Mesendoderm (in vitro differentiated cells): ENCODE data around the gene TSBP1.
A peak's percentile ranks its signal among the peaks of the same experiment; 100 is the strongest.

Source experiments
- DNase-seq: peaks from one replicate; pipeline ENCODE4 v3.0.0; 2013
- H2AK5ac ChIP-seq: 2 replicates; pipeline ENCODE4 v1.6.1; 2013; ENCODE audit warnings: low read length, inconsistent platforms
- H2BK120ac ChIP-seq: 2 replicates; pipeline ENCODE4 v1.6.1; 2013; ENCODE audit warnings: low read depth, mild to moderate bottlenecking, low read length, moderate library complexity, mixed read lengths
- H2BK15ac ChIP-seq: replicated peaks from 2 replicates; pipeline ENCODE4 v1.6.1; 2013; ENCODE audit warnings: low read depth, mild to moderate bottlenecking, moderate library complexity
- H2BK5ac ChIP-seq: 2 replicates; pipeline ENCODE4 v1.6.1; 2013; ENCODE audit warnings: low read length, inconsistent platforms
- H3K18ac ChIP-seq: 2 replicates; pipeline ENCODE4 v1.6.1; 2013; ENCODE audit warnings: mild to moderate bottlenecking, low read length, mixed read lengths
- H3K23ac ChIP-seq: one replicate; pipeline ENCODE4 v1.6.1; 2013; ENCODE audit warnings: low read length
- H3K27ac ChIP-seq: 2 replicates; pipeline ENCODE4 v1.5.1; 2013; ENCODE audit warnings: low read depth, mild to moderate bottlenecking, inconsistent platforms, low read length, moderate library complexity
- H3K27me3 ChIP-seq: 2 replicates; pipeline ENCODE4 v1.6.1; 2013; ENCODE audit warnings: low read length, control low read depth, mild to moderate bottlenecking, inconsistent platforms; ENCODE audit not compliant: insufficient read depth, poor library complexity
- H3K36me3 ChIP-seq: 2 replicates; pipeline ENCODE4 v1.6.1; 2013; ENCODE audit warnings: low read length, inconsistent platforms; ENCODE audit not compliant: control insufficient read depth, insufficient read depth
- H3K4ac ChIP-seq: one replicate; pipeline ENCODE4 v1.6.1; 2013; ENCODE audit warnings: low read depth, mild to moderate bottlenecking, low read length, moderate library complexity
- H3K4me1 ChIP-seq: 2 replicates; pipeline ENCODE4 v1.6.1; 2013; ENCODE audit warnings: low read depth, low read length, inconsistent platforms; ENCODE audit not compliant: control insufficient read depth
- H3K4me2 ChIP-seq: 2 replicates; pipeline ENCODE4 v1.6.1; 2013; ENCODE audit warnings: low read length
- H3K4me3 ChIP-seq: 2 replicates; pipeline ENCODE4 v1.5.1; 2013; ENCODE audit warnings: mild to moderate bottlenecking, low read length
- H3K56ac ChIP-seq: one replicate; pipeline ENCODE4 v1.6.1; 2013; ENCODE audit warnings: low read length
- H3K79me1 ChIP-seq: 2 replicates; pipeline ENCODE4 v1.6.1; 2013; ENCODE audit warnings: low read length, inconsistent platforms
- H3K79me2 ChIP-seq: 2 replicates; pipeline ENCODE4 v1.6.1; 2013; ENCODE audit warnings: mild to moderate bottlenecking, low read length; ENCODE audit not compliant: control insufficient read depth, insufficient read depth
- H3K9ac ChIP-seq: 2 replicates; pipeline ENCODE4 v1.6.1; 2013; ENCODE audit warnings: low read length, inconsistent platforms
- H4K5ac ChIP-seq: one replicate; pipeline ENCODE4 v1.6.1; 2013; ENCODE audit warnings: low read length
- H4K8ac ChIP-seq: one replicate; pipeline ENCODE4 v1.6.1; 2013; ENCODE audit warnings: low read depth, mild to moderate bottlenecking, control low read depth, low read length, moderate library complexity
- WGBS: extraction: QIAGEN DNeasy Blood & Tissue Kit; methylation state at CpG from one replicate; pipeline ENCODE4 v1.1.7; 2013; ENCODE audit warnings: low lambda C conversion rate, missing lambda C conversion rate; ENCODE audit not compliant: insufficient coverage; ENCODE audit errors: extremely low coverage; 5-methylcytosine and 5-hydroxymethylcytosine counted together

The TSBP1 gene

DNA sequence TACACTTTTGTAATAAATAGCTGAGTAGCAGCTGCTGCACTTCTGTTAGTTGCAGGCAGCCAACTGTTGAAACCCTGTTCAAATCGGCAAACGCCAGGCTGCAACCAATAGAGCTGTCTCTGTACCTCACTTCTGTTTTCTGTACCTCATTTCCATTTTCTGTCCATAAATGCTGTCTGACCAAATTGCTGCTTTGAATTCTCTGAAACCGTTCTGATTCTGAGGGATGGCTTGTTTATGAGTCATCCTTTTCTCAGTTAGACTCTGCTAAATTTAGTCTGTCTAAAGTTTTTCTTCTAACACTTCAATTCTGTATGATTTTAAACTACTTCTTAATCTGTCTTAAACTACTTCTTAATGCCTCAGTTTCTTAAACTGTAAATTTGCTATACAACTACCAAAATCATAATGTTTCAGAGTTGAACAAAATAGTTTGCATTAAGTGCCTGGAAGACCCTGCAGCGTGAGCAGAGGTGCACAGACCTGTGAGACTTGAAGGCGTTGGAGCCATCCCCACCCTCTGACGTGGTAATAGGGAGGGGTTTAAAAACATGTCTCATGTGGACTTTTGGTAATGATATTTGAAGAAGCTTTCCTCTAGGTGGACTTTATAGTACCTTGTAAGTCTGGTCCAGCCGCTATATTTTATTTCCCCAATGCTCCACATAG is 25.7 kb upstream of the TSBP1 start:
- Histone ChIP-seq H2BK15ac (no peak overlapping the region), H3K27me3 (no peaks in the 10 kb centered on the region), H3K18ac (no peak overlapping the region), H2BK120ac (no peak overlapping the region), H3K4me2 (no peak overlapping the region), H3K56ac (no peak overlapping the region), H3K79me1 (no peaks in the 10 kb centered on the region), H3K27ac (no peak overlapping the region), H3K4me3 (no peak overlapping the region), H4K8ac (no peak overlapping the region), H2AK5ac (no peak overlapping the region), H3K4me1 (no peaks in the 10 kb centered on the region), H3K4ac (no peak overlapping the region), H4K5ac (no peak overlapping the region), H3K9ac (no peak overlapping the region), H2BK5ac (no peak overlapping the region), H3K79me2 (no peaks in the 10 kb centered on the region), H3K36me3 (no peaks in the 10 kb centered on the region), H3K23ac (no peak overlapping the region)
- WGBS = no CpG with 5 or more reads among the region's 7 CpGs
- no peak for DNase-seq

DNA sequence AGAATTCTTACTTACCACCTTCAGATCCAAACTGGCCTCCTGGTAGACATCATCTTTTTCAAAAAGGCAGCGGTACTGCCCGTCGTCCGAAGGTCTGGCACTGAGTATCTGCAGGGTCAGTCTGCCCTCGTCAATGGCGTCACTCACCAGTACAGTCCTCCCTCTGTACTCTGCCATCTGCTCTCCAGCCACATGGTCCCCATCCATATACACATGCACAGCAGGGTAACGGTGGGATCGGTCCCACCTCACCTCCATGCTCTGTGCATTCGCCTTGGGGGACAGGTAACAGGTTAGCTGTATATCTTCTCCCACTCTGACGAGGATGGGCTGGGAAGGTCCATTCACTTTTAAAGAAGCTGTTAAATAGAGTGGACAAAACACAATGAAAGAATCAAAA is 24.3 kb upstream of the TSBP1 start:
- Histone ChIP-seq H3K79me2 (no peaks in the 10 kb centered on the region), H2BK120ac (no peak overlapping the region), H3K56ac (no peak overlapping the region), H3K18ac (no peak overlapping the region), H2AK5ac (no peak overlapping the region), H3K4me3 (no peak overlapping the region), H4K8ac (no peak overlapping the region), H3K36me3 (no peaks in the 10 kb centered on the region), H3K4me2 (no peak overlapping the region), H3K79me1 (no peaks in the 10 kb centered on the region), H3K27ac (no peak overlapping the region), H4K5ac (no peak overlapping the region), H3K9ac (no peak overlapping the region), H3K4me1 (no peaks in the 10 kb centered on the region), H2BK5ac (no peak overlapping the region), H2BK15ac (no peak overlapping the region), H3K4ac (no peak overlapping the region), H3K23ac (no peak overlapping the region), H3K27me3 (no peaks in the 10 kb centered on the region)
- no peak for DNase-seq
- WGBS = no CpG with 5 or more reads among the region's 10 CpGs

DNA sequence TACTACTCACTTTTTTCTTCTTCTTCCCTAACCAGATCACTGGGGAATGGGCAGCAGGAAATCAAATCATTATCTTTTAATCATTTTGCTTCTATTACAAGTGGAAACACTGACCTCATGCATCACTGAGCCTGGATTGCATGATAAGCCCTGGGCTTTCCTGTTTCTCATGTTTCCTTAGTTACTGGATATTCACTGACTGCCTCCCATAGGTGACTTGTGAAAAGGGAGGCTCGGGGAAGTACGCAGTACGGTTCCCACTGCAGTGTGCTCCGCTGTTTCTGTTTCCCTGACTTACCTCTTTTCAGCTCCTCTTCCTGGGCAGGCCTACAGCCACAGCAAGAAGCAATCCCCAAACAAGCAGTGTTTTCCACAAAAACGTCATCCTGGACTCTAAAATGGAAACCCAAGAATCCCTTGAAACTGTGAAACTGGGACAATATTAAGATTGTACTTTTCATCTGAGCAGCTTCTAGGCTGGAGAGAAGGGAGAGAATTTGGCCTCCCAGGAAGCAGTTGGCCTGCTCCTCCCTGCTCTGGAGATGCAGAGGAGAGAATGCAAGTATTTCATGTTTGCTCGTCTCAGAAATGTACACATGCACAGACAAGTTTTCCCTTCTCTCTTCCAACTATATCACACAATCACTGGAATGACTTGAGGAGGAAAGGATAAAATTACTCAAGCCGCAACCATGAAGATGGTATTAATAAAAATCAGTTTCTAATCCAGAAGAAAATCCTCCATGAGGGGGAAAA is 22.1 kb upstream of the TSBP1 start:
- no peaks in the 10 kb centered on the region for H3K4me1 ChIP-seq
- no peak overlapping the region for H2BK15ac ChIP-seq
- no CpG with 5 or more reads among the region's 7 CpGs for WGBS
- H2BK120ac ChIP-seq = no peak overlapping the region
- H3K18ac ChIP-seq = no peak overlapping the region
- H2BK5ac ChIP-seq = no peak overlapping the region
- no peak overlapping the region for H3K56ac ChIP-seq
- H3K27ac ChIP-seq = no peak overlapping the region
- H3K79me1 ChIP-seq = no peaks in the 10 kb centered on the region
- H3K4me2 ChIP-seq = no peak overlapping the region
- no peak overlapping the region for H3K9ac ChIP-seq
- no peak overlapping the region for H4K8ac ChIP-seq
- no peak overlapping the region for H3K4ac ChIP-seq
- H3K36me3 ChIP-seq = no peaks in the 10 kb centered on the region
- H3K79me2 ChIP-seq = no peaks in the 10 kb centered on the region
- peak; percentile 78 for DNase-seq
- H2AK5ac ChIP-seq = no peak overlapping the region
- no peaks in the 10 kb centered on the region for H3K27me3 ChIP-seq
- H3K23ac ChIP-seq = no peak overlapping the region
- no peak overlapping the region for H3K4me3 ChIP-seq
- H4K5ac ChIP-seq = no peak overlapping the region

DNA sequence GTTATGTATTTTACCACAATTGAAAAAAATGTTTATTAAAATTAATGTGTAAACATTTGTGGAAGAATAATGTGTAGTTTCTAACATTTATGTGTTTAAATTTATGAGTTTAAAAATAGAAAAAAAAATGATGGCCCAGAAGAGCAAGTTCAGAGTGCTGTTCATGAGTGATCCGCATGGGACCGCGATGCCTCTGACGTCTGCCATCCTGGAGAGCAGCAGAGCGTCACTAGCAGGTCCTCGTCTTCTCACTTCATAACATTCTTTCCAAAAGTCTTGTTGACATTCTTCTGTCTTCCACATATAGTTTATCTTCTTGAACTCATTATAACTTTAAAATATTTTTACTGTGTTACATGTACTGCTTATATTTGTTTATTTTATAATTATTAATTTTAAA is 19.8 kb upstream of the TSBP1 start:
- Histone ChIP-seq H3K18ac (no peak overlapping the region), H3K36me3 (no peaks in the 10 kb centered on the region), H2AK5ac (no peak overlapping the region), H3K4me2 (no peak overlapping the region), H3K9ac (no peak overlapping the region), H4K5ac (no peak overlapping the region), H4K8ac (no peak overlapping the region), H2BK5ac (no peak overlapping the region), H3K27me3 (no peaks in the 10 kb centered on the region), H3K4ac (no peak overlapping the region), H3K56ac (no peak overlapping the region), H3K79me2 (no peaks in the 10 kb centered on the region), H2BK15ac (no peak overlapping the region), H3K27ac (no peak overlapping the region), H3K79me1 (no peaks in the 10 kb centered on the region), H3K23ac (no peak overlapping the region), H2BK120ac (no peak overlapping the region), H3K4me1 (no peaks in the 10 kb centered on the region), H3K4me3 (no peak overlapping the region)
- WGBS = no CpG with 5 or more reads among the region's 6 CpGs
- no peak for DNase-seq

DNA sequence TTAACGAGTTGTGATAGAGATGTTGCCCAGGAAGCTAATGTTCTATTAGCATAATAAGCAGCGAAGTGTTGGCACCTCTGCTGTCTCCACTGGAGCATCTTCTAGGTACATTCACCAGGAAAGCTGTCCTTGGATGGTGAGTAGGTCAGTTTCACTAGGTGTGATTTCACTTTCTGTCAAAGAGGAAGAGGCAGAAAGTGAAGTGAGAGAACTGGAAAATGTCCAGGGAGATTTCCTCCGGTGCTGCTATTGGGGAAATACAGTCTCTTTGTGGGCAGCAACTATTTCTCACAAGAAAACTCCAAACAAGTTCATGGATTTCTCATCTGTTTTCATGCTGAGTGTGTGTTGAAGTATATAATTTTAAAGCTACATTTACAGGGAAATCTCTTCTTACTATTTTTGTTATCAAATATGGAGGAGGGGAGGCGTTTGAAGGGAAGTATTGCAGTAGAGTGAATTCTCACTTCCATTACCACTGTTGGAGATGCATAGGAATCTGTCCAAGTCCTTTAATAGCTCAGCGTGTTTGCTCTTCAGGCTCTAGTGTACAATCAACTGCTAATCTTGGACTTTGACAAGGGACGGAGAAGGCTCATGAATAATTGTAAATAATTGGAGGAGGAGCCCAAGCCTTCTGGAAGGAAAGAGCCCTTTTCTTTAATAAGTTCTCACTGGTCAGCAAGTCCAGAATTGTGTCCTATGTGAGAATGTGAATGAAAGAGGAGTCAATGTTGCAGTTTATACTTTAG is 16.1 kb upstream of the TSBP1 start:
- no peak overlapping the region for H4K8ac ChIP-seq
- WGBS = no CpG with 5 or more reads among the region's 6 CpGs

More for the DNA sequence above, 16.1 kb upstream of the TSBP1 start:
- no peak overlapping the region for H3K4me3 ChIP-seq
- H2BK15ac ChIP-seq = no peak overlapping the region
- H3K4me2 ChIP-seq = no peak overlapping the region
- no peak overlapping the region for H3K23ac ChIP-seq
- no peak overlapping the region for H3K18ac ChIP-seq
- no peaks in the 10 kb centered on the region for H3K79me2 ChIP-seq
- no peak overlapping the region for H3K56ac ChIP-seq
- H2BK5ac ChIP-seq = no peak overlapping the region
- H4K5ac ChIP-seq = no peak overlapping the region
- H3K27ac ChIP-seq = no peak overlapping the region
- H3K9ac ChIP-seq = no peak overlapping the region
- no peak for DNase-seq
- H3K79me1 ChIP-seq = no peaks in the 10 kb centered on the region
- no peak overlapping the region for H2BK120ac ChIP-seq
- no peaks in the 10 kb centered on the region for H3K27me3 ChIP-seq
- H3K36me3 ChIP-seq = no peaks in the 10 kb centered on the region
- H2AK5ac ChIP-seq = no peak overlapping the region
- H3K4ac ChIP-seq = no peak overlapping the region
- no peaks in the 10 kb centered on the region for H3K4me1 ChIP-seq
